Inflammatory macrophage (primary cell): Measurements from ENCODE around the gene TEX19.
"Not testable (repeated sequence)": the region's sequence is repeated elsewhere in the genome, so short reads cannot be mapped to it uniquely, and the experiment has no call there.

Experiments used
- DNase-seq, 2 donors: peaks; one replicate each; pipeline ENCODE4 v3.0.0-alpha.2; 2020 to 2022

TEX19 gene

GRCh38 chr17:82411396-82412053 lies 52.5 kb downstream of the TEX19 start:
- no peak for DNase-seq

GRCh38 chr17:82412081-82412480 lies 53.0 kb downstream of the TEX19 start:
- not testable (repeated sequence) for DNase-seq

GRCh38 chr17:82412535-82413520 lies 53.8 kb downstream of the TEX19 start:
- DNase-seq, result no peak
